HFF-Myc (cell line): ENCODE measurements around the gene CCN5.
"Not testable (repeated sequence)": the region's sequence is repeated elsewhere in the genome, so short reads cannot be mapped to it uniquely, and the experiment has no call there.

ENCODE experiments used
- DNase-seq: peaks from one replicate; pipeline ENCODE4 v3.0.0-alpha.2; 2011; ENCODE audit warnings: low read depth; ENCODE audit errors: extremely low read depth
- H3K4me3 ChIP-seq: replicated peaks from 2 replicates; pipeline ENCODE4 v1.5.1; 2011; ENCODE audit warnings: low read depth, mild to moderate bottlenecking, control low read depth, low read length
- TF ChIP-seq, protein P1 (sequence below): IDR thresholded peaks from 2 replicates; pipeline ENCODE4 v1.5.1; 2012; ENCODE audit warnings: mild to moderate bottlenecking, low read depth, low read length, control low read depth; ENCODE audit errors: missing control alignments

Gene CCN5

DNA sequence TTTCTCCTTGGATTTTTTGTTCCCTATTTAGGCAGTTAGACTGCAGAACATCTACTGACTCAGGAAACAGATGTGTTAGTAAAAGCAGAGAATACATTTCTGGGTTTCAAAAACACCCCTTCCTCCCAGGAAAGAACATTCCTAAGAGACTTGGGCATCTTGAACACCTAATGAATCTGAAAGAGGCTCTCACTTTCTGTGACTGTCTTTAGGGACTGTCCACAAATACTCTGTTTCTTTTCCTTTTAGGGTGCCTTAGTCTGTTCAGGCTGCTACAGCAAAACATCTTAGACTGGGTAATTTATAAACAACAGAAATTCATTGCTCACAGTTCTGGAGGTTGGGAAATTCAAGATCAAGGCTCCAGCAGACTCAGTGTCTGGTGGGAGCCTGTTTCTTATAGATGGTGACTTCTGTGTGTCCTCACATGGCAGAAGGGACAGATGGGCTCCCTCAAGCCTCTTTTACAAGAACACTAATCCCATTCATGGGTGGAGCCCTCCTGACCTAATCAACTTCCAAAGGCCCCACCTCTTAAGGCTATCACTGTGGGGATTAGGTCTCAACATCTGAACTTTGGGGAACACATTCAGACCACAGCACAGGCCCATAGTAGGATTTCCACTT is 19.4 kb upstream of the CCN5 start:
- TF ChIP-seq, protein P1, sequence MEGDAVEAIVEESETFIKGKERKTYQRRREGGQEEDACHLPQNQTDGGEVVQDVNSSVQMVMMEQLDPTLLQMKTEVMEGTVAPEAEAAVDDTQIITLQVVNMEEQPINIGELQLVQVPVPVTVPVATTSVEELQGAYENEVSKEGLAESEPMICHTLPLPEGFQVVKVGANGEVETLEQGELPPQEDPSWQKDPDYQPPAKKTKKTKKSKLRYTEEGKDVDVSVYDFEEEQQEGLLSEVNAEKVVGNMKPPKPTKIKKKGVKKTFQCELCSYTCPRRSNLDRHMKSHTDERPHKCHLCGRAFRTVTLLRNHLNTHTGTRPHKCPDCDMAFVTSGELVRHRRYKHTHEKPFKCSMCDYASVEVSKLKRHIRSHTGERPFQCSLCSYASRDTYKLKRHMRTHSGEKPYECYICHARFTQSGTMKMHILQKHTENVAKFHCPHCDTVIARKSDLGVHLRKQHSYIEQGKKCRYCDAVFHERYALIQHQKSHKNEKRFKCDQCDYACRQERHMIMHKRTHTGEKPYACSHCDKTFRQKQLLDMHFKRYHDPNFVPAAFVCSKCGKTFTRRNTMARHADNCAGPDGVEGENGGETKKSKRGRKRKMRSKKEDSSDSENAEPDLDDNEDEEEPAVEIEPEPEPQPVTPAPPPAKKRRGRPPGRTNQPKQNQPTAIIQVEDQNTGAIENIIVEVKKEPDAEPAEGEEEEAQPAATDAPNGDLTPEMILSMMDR: no peak
- no peak overlapping the region for H3K4me3 ChIP-seq
- DNase-seq: no peak

- DNase-seq: no peak
- TF ChIP-seq, protein P1: no peak
Measured at GRCh38 chr20:44696315-44696714, 18.9 kb upstream of the CCN5 start.

GRCh38 chr20:44697041-44697440 is 18.1 kb upstream of the CCN5 start:
- not testable (repeated sequence) for DNase-seq

More at GRCh38 chr20:44696315-44696714, 18.9 kb upstream of the CCN5 start:
- H3K4me3 ChIP-seq: no peak overlapping the region

GRCh38 chr20:44698351-44698750 is 16.8 kb upstream of the CCN5 start:
- no peak for DNase-seq
- TF ChIP-seq, protein P1: no peak
- H3K4me3 ChIP-seq: no peak overlapping the region

More at GRCh38 chr20:44697041-44697440, 18.1 kb upstream of the CCN5 start:
- H3K4me3 ChIP-seq: not testable (repeated sequence)

DNA sequence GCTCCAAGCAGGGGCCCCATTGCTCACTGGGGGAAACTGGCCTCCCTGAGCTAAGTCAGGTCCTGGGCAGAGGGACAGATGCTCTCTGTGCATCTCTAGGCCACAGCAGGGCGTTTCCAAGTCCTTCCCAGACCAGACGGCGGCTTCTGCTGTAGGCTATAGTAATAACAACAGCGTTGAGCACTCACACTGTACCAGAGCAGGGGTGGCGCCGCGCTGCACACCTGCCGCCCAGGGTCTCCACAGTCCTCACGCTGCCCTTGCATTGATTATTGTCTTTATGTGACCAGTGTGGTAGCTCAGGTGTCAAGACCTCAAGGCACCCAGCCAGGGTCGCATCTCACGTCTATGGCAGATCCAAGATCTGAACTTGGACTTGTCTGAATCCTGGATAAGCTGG is 14.9 kb upstream of the CCN5 start:
- no peak overlapping the region for H3K4me3 ChIP-seq
- DNase-seq: no peak
- TF ChIP-seq, protein P1: no peak

DNA sequence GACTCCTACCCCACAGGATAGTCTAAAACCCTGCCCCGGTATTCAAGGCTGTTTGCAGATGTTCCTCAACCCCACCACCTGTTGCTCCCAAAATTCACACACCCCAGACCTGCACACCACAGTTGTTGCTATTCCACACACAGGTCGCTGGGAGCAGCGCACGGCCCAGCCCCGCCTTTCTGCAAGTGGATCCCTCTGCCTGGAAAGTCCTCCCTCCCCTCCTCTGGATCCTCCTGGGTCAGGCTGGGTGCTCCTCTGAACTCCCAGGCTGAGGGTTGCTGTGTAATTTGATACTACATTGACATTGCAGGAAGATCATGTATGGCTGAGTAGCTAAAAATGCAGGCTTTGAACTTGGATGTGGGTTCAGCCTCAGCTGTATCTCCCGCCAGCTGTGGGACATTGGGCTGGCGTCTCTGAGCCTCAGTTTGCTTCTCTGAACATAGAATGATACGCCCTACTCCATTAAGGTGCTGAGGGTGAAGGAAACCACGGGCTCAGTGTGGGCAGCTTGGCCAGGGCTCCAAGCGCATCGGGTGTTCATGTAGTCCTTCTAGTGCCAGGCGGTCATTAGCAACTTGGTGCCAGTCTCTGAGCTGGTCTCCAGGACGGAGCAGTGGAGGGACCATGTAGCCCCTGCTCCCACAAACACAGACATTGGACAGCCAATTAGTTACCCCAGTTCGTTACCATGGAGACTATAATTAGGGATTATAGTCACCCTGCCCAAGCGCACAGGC is 13.9 kb upstream of the CCN5 start:
- TF ChIP-seq, protein P1: no peak
- H3K4me3 ChIP-seq: no peak overlapping the region
- DNase-seq: no peak

DNA sequence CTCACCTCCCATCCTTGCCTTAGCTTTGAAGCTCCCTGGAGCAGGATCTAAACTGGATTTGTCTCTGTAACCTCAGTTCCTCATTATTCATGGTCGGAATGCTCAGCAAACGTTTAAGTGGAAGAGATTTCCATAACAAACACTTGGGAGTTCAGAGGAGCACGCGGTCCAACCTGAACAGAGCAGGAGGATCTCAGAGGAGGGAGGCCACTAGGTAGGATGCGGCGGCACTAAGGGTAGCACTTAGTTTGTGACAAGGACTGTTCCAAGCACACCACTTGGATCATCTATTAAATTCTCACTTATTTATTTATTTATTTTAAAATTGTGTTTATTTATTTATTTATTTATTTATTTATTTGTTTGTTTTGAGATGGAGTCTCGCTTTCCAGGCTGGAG is 13.3 kb upstream of the CCN5 start:
- no peak overlapping the region for H3K4me3 ChIP-seq
- TF ChIP-seq, protein P1: no peak
- DNase-seq: no peak
